Caco-2 (cell line): ENCODE data around the gene RNF43. TPM values are rescaled to one million over a fixed set of nuclear protein-coding genes. Genes with fewer than 3 reads are reported as not detected.
A peak's percentile ranks its signal among the peaks of the same experiment; 100 is the strongest.
"Not testable (repeated sequence)": the region's sequence is repeated elsewhere in the genome, so short reads cannot be mapped to it uniquely, and the experiment has no call there.

ENCODE experiments used
- BruUV-seq: library from RNA; stranded (reverse); fragments of 400-500 nt; replicated peaks from 2 replicates; lab custom pipeline; 2021; lab: Mats Ljungman, UMichigan
- CTCF ChIA-PET: fragments of 300-600 bp; sonication (Branson Sonifier 250); formaldehyde crosslinking; loops from one replicate; lab custom pipeline; 2022; ENCODE audit warnings: antibody characterized with exemption; lab: Charles Lee
- POLR2A ChIA-PET: fragments of 300-600 bp; sonication (Branson Sonifier 250); formaldehyde crosslinking; loops from one replicate; lab custom pipeline; 2022; ENCODE audit warnings: antibody characterized with exemption; lab: Charles Lee
- DNase-seq, 2 experiments: peaks; one replicate each; pipeline versions ENCODE4 v3.0.0 to v3.0.0-alpha.2; 2020 to 2022
- H3K27me3 ChIP-seq: replicated peaks from 2 replicates; pipeline ENCODE4 v1.6.0; 2011; ENCODE audit warnings: low read length; ENCODE audit not compliant: control insufficient read depth, insufficient read depth
- H3K36me3 ChIP-seq: 2 replicates; pipeline ENCODE4 v1.5.1; 2011; ENCODE audit warnings: low read length; ENCODE audit not compliant: control insufficient read depth, insufficient read depth
- H3K4me1 ChIP-seq: fragments of 250-450 bp; sonication (Bioruptor Pico); 2 replicates; pipeline ENCODE4 v1.5.1; 2020; ENCODE audit warnings: mild to moderate bottlenecking
- H3K4me3 ChIP-seq: 2 replicates; pipeline ENCODE4 v1.5.1; 2011; ENCODE audit warnings: low read depth, mild to moderate bottlenecking, control low read depth, low read length
- H3K9me3 ChIP-seq: fragments of 250-450 bp; sonication (Bioruptor Pico); 2 replicates; pipeline ENCODE4 v1.5.1; 2020; ENCODE audit warnings: mild to moderate bottlenecking, moderate library complexity
- H3K27ac Mint-ChIP-seq: one replicate; pipeline ENCODE4 v1.8.0; 2022; ENCODE audit warnings: mixed read lengths; ENCODE audit not compliant: unreplicated experiment
- H3K27me3 Mint-ChIP-seq: one replicate; pipeline ENCODE4 v1.8.0; 2022; ENCODE audit warnings: mixed read lengths; ENCODE audit not compliant: insufficient read depth, unreplicated experiment
- H3K36me3 Mint-ChIP-seq: one replicate; pipeline ENCODE4 v1.8.0; 2022; ENCODE audit warnings: mild to moderate bottlenecking, mixed read lengths; ENCODE audit not compliant: insufficient read depth, unreplicated experiment
- H3K4me1 Mint-ChIP-seq: one replicate; pipeline ENCODE4 v1.8.0; 2022; ENCODE audit warnings: low read depth, mixed read lengths; ENCODE audit not compliant: unreplicated experiment
- H3K4me3 Mint-ChIP-seq: one replicate; pipeline ENCODE4 v1.8.0; 2022; ENCODE audit warnings: mild to moderate bottlenecking, moderate library complexity, mixed read lengths; ENCODE audit not compliant: unreplicated experiment
- H3K9me3 Mint-ChIP-seq: one replicate; pipeline ENCODE4 v1.8.0; 2022; ENCODE audit warnings: mixed read lengths; ENCODE audit not compliant: unreplicated experiment
- intact Hi-C: fragments of 100-400 bp; cut with micrococcal nuclease; formaldehyde crosslinking; loops from one replicate; pipeline ENCODE4 v1.10.0; 2022; ENCODE audit not compliant: unreplicated experiment
- total RNA-seq: library from RNA; stranded (reverse); gene quantifications from 2 replicates; pipeline ENCODE4 v1.2.3, GENCODE V29; 2022
- TF ChIP-seq, protein P1 (sequence below), 2 experiments: fragments of 200-600 bp in 1 of 2; IDR thresholded peaks; 1 replicate in 1 of 2; 2 replicates in 1 of 2; pipeline versions ENCODE4 v1.5.1 to v1.8.0; 2011 to 2022; ENCODE audit warnings: antibody characterized with exemption in 1 of 2, control low read depth in 1 of 2, inconsistent platforms in 1 of 2, low read depth in 1 of 2, low read length in 1 of 2, mild to moderate bottlenecking in 1 of 2, moderate library complexity in 1 of 2; ENCODE audit not compliant: insufficient read depth in 1 of 2, severe bottlenecking in 1 of 2, unreplicated experiment in 1 of 2

Gene RNF43
- total RNA-seq, 1 experiment from 2014 or later = 84.2 TPM

DNA sequence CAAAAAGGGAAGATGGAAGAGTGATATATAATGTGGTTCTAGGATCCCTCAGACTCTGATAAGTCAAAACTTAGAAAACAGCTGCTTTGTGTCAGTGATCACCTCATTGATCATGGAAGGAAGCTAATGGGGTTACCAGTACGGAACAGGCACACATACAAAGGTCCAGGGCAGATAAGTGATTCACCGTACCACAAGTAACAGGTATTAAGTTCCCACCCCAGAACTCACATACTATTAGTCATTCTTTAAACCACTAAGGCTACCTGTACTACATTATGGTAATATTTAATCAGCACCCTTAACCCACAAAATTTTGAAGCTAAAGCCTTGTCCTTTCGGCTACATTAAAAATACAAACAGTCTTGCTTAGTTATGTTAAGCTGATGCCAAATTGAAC, 17.4 kb downstream of the RNF43 start:
- ChIA-PET CTCF (no interaction called here), POLR2A (interaction anchor here (0.8 kb wide), 1 partner anchor 18 kb away, joined by 3 read pairs; the partner anchor contains the start of gene RNF43)
- peaks cover 74% of the 10 kb centered on the region for H3K4me1 Mint-ChIP-seq
- DNase-seq = no peak
- no peaks in the 10 kb centered on the region for H3K9me3 Mint-ChIP-seq
- intact Hi-C loops = no loop called here
- Histone ChIP-seq H3K36me3 (no peaks in the 10 kb centered on the region; the same call in 1 of the 2 replicates), H3K27me3 (no peaks in the 10 kb centered on the region), H3K4me1 (peaks cover 95% of the 10 kb centered on the region), H3K9me3 (no peaks in the 10 kb centered on the region), H3K4me3 (no peak overlapping the region)
- H3K36me3 Mint-ChIP-seq = peaks cover 87% of the 10 kb centered on the region
- no TSS peak for BruUV-seq
- no peaks in the 10 kb centered on the region for H3K27me3 Mint-ChIP-seq
- TF ChIP-seq, protein P1, sequence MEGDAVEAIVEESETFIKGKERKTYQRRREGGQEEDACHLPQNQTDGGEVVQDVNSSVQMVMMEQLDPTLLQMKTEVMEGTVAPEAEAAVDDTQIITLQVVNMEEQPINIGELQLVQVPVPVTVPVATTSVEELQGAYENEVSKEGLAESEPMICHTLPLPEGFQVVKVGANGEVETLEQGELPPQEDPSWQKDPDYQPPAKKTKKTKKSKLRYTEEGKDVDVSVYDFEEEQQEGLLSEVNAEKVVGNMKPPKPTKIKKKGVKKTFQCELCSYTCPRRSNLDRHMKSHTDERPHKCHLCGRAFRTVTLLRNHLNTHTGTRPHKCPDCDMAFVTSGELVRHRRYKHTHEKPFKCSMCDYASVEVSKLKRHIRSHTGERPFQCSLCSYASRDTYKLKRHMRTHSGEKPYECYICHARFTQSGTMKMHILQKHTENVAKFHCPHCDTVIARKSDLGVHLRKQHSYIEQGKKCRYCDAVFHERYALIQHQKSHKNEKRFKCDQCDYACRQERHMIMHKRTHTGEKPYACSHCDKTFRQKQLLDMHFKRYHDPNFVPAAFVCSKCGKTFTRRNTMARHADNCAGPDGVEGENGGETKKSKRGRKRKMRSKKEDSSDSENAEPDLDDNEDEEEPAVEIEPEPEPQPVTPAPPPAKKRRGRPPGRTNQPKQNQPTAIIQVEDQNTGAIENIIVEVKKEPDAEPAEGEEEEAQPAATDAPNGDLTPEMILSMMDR (IDR thresholded peaks at IDR 0.05; ENCODE audit: insufficient read depth in 1 of 2, low read depth in 1 of 2, low read length in 1 of 2, severe bottlenecking in 1 of 2, unreplicated experiment in 1 of 2) = no peak
- H3K27ac Mint-ChIP-seq = peak overlapping the region; percentile 75
- peak overlapping the region; percentile 18 for H3K4me3 Mint-ChIP-seq

DNA sequence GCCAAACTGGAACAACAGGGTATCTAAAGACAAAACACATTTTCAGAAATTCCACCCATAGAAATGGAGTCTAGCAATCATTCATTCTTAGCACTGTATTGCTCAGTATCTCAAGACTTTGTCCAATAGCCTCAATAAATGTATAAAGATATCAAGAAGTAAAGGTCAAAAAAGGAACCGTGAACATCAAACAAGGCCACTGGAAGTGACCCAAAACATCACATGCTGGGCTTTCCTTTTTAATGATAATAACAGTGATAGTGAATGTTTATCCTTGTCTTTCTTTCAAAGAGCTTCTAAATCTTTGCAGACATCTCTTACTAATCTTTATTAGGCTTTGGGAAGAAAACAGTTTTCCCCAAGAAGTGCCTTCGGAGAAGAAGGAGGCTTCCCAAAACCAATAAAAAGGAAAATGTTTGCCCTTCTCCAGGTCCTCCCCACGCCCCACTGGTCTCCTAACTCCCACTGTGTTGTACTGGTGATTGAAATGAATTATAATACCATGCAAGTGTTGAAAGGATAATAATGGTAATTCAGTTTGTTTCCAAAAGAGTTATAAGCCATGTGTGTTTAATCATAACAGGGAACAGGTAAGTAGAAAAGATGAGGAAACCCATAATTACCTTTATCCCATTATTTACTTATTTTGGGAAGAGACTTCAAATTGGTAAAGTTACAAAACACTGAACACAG, 18.6 kb downstream of the RNF43 start:
- BruUV-seq = no TSS peak
- H3K9me3 ChIP-seq = no peaks in the 10 kb centered on the region
- H3K36me3 ChIP-seq = no peaks in the 10 kb centered on the region; the same call in 1 of the 2 replicates
- H3K27me3 ChIP-seq = no peaks in the 10 kb centered on the region
- no peak overlapping the region for H3K4me3 ChIP-seq
- no peaks in the 10 kb centered on the region for H3K9me3 Mint-ChIP-seq
- peaks cover 96% of the 10 kb centered on the region for H3K36me3 Mint-ChIP-seq
- ChIA-PET POLR2A (interaction anchor here (0.5 to 0.6 kb wide), 2 partner anchors 19 to 392 kb away, joined by 3 read pairs; no protein-coding TSS in a partner anchor), CTCF (interaction anchor here (2.3 kb wide), 1 partner anchor 19 kb away, joined by 12 read pairs; the partner anchor contains the start of gene RNF43)
- DNase-seq = no peak
- peaks cover 82% of the 10 kb centered on the region for H3K4me1 Mint-ChIP-seq
- H3K4me3 Mint-ChIP-seq = no peak overlapping the region
- H3K27ac Mint-ChIP-seq = peak overlapping the region; percentile 75
- intact Hi-C loops = loop anchor here (1.0 kb wide), 1 partner anchor 19 kb away; the partner anchor contains the start of gene RNF43
- no peaks in the 10 kb centered on the region for H3K27me3 Mint-ChIP-seq
- TF ChIP-seq, protein P1 (IDR thresholded peaks at IDR 0.05; ENCODE audit: insufficient read depth in 1 of 2, low read depth in 1 of 2, low read length in 1 of 2, severe bottlenecking in 1 of 2, unreplicated experiment in 1 of 2) = no peak
- peaks cover 99% of the 10 kb centered on the region for H3K4me1 ChIP-seq

DNA sequence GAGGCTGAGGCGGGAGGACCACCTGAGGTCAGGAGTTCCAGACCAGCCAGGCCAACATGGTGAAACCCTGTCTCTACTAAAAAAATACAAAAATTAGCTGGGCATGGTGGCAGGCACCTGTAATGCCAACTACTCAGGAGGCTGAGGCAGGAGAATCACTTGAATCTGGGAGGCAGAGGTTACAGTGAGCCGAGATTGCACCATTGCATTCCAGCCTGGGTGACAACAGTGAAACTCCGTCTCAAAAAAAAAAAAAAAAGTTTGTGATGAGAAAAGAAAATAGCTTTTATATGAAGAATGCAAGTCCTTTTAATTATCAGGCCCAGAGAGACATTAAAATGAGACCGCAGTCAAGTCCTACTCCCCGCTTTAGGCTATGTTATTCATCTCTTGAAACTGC, 19.9 kb downstream of the RNF43 start:
- Mint-ChIP-seq H3K4me3 (peak overlapping the region; percentile 32), H3K4me1 (peaks cover 74% of the 10 kb centered on the region), H3K36me3 (peaks cover 91% of the 10 kb centered on the region), H3K27ac (peak overlapping the region; percentile 75)
- H3K9me3 ChIP-seq, POLR2A ChIA-PET, BruUV-seq, H3K27me3 ChIP-seq, H3K4me3 ChIP-seq, H3K36me3 ChIP-seq, H3K27me3 Mint-ChIP-seq, intact Hi-C loops, DNase-seq, H3K9me3 Mint-ChIP-seq: not testable (repeated sequence)
- CTCF ChIA-PET = interaction anchor here (1.1 to 2.3 kb wide), 2 partner anchors 20 to 33 kb away, joined by 3 to 12 read pairs; partner anchors contain the start of gene RNF43
- H3K4me1 ChIP-seq = peaks cover 100% of the 10 kb centered on the region
